Activated T-helper 1 cell treated with anti-CD3 and anti-CD28 coated beads, Interleukin-2, amount 50 U/mL, for 16 hours (primary cell): ENCODE measurements around the gene SLC26A2.

Experiments used
- DNase-seq, 2 donors: peaks; one replicate each; pipeline ENCODE4 v3.0.0-alpha.2; 2020; ENCODE audit warnings: low read depth in 1 of 2, low spot score in 1 of 2

SLC26A2 gene

DNA sequence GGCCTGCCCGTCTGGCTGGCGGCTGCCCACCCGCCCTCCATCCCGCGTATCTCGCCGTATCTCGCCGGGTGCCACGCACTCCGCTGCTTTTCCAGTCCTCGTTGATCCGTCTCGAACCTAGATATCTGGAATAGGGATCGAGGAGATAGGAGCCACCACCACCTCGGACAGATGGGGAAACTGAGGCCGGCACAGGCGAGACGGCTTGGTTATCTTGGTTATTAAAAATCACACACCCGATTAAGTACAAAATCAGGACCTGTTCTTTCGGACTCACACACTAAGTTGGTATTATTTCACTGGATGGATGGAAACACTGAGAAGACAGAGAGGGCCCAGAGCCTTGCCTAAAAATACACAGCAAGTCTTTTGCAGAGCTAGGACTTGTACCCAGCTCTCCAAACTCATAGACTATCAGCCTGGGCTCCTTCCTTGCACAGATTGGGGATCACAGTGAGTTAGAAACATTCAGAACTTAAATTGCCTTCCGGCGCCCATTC lies 678 bp downstream of the SLC26A2 start:
- no peak for DNase-seq

- DNase-seq: no peak
Observed at GRCh38 chr5:149961957-149962409, 1.4 kb downstream of the SLC26A2 start.

DNA sequence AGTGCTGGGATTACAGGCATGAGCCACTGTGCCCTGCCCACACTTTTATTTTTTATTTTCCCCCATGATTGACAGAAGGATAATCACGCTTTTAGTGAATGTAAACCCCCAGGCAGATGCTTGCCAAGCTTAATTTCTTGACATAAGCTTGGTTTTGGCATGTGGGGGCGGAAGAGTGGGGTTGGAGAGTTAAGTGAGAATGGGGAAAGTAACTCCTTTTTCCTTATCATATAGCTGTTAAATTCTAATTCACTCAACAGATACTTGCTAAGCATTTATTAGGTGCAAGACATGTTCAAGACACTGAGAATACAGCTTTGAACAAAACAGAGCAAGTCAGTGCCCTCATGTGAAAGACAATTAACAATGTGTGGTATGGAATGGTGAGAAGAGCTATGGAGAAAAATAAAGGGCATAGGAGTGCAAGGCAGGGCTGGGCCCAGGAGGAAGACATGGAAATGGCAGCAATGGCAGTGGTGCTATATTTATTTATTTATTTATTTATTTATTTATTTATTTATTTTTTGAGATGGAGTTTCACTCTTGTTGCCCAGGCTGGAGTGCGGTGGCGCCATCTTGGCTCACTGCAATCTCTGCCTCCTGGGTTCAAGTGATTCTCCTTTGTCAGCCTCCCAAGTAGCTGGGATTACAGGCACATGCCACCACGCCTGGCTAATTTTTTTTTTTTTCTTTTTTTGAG lies 2.2 kb downstream of the SLC26A2 start:
- DNase-seq: no peak

DNA sequence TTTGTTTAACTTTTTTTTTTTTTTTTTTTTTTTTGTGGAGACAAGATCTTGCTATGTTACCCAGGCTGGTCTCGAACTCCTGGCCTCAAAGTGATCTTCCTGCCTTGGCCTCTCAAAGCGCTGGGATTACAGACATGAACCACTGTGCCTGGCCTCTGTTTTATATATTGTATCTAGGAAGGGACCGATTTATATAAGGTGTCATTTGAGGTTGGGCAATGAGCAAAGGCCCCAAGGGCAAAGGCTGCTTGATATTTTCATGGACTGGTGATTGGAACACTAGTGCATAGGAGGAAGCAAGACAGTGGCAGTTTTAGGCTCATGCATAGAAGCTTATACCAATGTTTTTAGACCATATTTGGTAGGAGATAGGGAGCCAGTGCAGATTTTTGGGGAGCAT lies 3.2 kb downstream of the SLC26A2 start:
- no peak for DNase-seq

DNA sequence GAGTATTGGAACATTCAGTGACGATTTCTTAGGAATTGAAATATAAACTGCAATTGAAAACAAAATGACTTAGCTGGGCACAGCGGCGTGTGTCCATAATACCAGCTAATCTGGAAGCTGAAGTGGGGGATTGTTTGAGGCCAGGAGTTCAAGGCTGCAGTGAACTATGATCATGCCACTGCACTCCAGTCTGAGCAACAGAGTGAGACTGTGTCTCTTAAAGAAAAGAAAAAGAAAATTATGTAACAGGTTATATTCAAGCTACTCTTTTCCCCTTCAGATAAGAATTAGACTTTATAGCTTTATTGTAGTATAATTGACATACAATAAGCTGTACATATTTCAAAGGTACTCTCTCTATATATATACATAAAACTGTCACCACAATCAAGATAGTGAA lies 6.4 kb downstream of the SLC26A2 start:
- no peak for DNase-seq

GRCh38 chr5:149969181-149969930 lies 8.8 kb downstream of the SLC26A2 start:
- no peak for DNase-seq

- DNase-seq: no peak
Observed at GRCh38 chr5:149975409-149975808, 14.9 kb downstream of the SLC26A2 start.

DNA sequence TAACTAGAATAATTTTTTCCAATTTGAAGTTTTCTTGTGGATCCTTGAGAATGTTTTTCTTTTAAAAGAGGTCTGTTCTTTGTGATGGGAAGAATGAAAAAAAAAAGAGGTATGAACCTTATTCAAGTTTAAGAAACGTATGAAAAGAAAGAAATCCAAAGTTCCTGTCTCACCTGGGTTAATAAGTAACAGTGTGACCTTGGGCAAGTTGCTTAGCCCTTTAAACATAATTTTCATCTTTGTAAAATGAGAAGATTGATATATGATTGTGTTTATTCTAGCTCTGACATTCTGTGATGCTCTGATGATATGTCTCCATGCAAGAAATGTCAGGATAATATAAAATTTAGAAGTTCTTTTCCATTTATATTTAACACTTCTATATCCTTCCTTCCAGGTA lies 19.3 kb downstream of the SLC26A2 start:
- no peak for DNase-seq

DNA sequence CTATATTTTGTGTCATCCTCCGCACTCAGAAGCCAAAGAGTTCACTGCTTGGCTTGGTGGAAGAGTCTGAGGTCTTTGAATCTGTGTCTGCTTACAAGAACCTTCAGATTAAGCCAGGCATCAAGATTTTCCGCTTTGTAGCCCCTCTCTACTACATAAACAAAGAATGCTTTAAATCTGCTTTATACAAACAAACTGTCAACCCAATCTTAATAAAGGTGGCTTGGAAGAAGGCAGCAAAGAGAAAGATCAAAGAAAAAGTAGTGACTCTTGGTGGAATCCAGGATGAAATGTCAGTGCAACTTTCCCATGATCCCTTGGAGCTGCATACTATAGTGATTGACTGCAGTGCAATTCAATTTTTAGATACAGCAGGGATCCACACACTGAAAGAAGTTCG lies 20.6 kb downstream of the SLC26A2 start:
- DNase-seq: no peak

GRCh38 chr5:149982505-149982904 lies 21.9 kb downstream of the SLC26A2 start:
- no peak for DNase-seq

- no peak for DNase-seq
Observed at GRCh38 chr5:149988126-149988525, 27.6 kb downstream of the SLC26A2 start.

GRCh38 chr5:149990518-149991376 lies 30.2 kb downstream of the SLC26A2 start:
- peak; percentile 23 to 37 for DNase-seq

DNA sequence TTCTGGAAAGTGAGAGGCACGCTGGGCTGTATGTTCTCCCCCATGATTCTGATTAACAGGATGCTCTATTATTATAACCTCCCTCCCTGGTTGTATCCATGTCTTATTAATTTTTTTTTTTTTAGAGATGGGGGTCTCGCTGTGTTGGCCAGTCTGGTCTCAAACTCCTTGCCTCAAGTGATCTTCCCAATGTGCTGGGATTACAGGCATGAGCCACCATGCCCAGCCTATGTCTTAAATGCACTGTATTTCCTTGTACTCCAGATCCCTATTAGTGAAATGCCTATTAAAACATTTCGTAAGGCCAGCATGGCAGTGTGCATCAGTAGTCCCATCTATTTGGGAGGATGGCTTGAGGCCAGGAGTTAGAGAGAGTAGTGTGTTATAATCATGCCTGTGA lies 32.9 kb downstream of the SLC26A2 start:
- no peak for DNase-seq

GRCh38 chr5:149995385-149996204 lies 35.0 kb downstream of the SLC26A2 start:
- no peak for DNase-seq

DNA sequence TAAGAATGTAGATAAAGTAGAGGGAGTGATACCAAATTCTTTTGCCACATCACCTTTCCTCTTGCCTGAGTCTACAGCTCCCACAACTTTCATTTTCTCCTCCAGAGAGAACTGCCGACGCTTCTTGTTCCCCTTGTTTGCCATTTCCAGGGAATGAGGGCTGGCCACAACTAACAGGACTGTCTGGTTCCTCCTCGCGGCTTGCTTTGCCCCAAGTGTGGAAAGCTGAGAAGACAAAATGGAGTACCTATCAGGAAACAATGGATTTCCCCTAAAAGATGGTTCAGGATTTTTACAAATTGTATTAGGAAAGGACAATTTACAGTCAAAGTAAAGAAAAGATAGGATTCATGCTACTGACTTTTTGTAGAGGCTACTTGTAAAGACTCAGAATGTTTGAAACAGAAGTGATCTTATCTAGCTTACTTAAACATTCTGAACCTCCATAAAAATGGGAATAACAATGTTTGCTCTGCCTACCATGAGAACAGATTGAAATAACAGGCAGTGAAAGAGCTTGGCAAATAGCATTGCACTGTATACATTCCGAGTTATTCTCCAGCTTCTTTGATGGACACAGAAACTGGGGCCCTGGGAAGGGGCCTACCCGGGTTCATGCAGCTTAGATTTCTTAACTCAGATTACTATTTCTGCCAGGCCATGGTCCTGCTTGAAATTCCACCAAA lies 35.8 kb downstream of the SLC26A2 start:
- no peak for DNase-seq

DNA sequence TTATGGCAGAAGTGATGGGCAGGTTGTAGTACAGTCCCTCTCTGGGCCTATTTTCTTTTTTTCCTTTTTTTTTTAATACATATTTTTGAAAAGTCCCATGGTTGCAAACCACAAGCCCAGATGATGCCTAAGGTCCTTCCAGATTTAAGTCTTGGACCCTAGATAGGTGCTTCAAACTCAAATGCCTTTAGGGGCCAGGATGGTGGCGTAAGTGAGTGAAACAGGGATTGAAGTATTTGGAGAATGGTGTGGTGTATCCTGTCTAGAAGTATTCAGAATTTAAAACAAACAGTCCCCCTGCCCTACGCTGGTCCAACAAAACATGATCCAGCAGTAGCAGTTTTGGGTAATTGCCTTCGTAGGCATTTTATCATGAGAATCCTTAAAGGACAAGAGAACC lies 37.7 kb downstream of the SLC26A2 start:
- DNase-seq: no peak

DNA sequence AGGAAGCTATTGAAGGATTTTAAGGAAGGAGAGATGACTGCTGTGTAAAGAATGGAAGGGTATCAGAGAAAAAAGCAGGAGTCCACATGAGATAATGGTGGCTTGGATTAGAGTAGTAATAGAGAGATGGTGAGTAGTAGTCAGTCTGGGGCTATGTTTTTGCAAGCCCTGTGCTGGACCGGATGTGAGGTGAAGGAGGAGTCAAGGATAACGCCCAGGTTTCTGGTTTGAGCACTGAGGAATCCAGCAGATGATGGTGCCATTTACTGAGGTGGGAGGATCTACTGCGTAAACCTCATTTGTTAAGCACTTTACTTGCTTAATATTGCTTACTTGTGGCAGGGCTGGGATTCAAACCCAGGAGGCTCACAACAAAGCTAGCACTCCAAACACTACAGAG lies 38.8 kb downstream of the SLC26A2 start:
- no peak for DNase-seq

GRCh38 chr5:149999866-150000255 lies 39.3 kb downstream of the SLC26A2 start:
- DNase-seq: no peak

DNA sequence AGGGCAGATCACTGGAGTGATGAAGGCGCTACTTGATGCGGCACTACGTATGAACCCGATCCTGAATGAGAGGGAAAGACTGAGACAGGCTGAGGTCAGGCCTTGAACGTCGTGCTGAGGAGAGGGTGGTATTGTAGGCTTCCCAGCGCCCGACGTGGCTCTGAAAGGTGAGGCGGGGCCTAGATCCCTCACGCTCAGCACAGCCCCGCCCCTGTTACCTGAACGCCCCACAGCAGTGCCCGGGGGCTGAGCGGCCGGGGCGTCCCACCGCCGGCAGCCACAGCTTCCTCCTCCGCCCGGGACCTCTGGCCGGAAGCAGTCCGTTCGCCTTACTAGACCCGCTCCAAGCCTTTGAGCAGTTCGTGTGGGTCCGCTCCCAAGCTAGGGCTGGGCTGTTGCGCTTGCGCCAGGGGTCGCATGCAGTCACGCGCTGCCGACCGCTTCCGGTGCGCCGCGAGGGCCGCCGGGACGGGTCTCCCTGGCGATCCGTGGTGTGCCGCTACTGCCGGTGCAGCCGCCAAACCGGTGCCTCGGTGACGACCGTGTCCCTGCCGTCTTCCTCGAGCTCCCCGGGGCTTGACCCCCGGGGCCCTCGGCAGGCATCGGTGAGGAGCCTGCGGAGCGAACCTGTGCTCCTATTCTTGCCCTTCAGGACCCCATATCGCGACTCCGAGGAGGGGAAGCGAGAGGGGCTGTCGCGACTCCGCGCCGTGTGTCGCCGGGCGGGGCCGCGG lies 39.9 kb downstream of the SLC26A2 start, which contains the start of the genes HMGXB3 and TIGD6:
TSS of gene HMGXB3 (plus strand) at position 484 of the 734 bp plus-strand sequence. CDS start 4,114 bp downstream, outside the sequence.
TSS of gene TIGD6 (minus strand) at position 399 of the 734 bp plus-strand sequence. CDS start 4,306 bp downstream, outside the sequence.
- DNase-seq: peak; percentile 64 to 79
